CD4-positive, alpha-beta T cell treated with Interleukin-6 for 4 hours (primary cell): Measurements from ENCODE around the gene LDLRAD4.
"Not testable (repeated sequence)": the region's sequence is repeated elsewhere in the genome, so short reads cannot be mapped to it uniquely, and the experiment has no call there.

Experiments used
- DNase-seq: peaks from one replicate; pipeline ENCODE4 v3.0.0-alpha.2; 2020; ENCODE audit warnings: mixed read lengths

LDLRAD4 gene

GRCh38 chr18:13658436-13659204 lies 440.1 kb downstream of the LDLRAD4 start:
- DNase-seq, result no peak

DNA sequence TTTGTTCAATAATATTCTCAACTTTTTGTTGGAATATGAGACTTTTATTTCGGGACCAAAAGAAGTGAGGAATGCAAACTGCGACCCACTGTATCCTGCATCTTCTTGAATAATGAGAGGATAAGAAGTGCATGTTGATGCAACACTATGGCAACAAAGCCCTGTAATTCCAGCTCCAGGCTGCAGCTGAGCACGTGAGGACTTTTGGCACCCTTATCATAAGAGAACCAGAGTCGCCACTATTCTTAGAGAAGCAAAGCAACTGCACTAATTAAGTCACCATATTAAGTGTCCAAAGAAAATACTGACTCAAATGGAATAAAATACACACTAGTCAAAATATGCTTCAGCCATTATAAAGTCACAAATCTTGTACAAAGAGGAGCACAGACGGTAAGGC lies 441.9 kb downstream of the LDLRAD4 start:
- DNase-seq, result no peak

GRCh38 chr18:13661051-13661778 lies 442.7 kb downstream of the LDLRAD4 start:
- DNase-seq, result no peak

DNA sequence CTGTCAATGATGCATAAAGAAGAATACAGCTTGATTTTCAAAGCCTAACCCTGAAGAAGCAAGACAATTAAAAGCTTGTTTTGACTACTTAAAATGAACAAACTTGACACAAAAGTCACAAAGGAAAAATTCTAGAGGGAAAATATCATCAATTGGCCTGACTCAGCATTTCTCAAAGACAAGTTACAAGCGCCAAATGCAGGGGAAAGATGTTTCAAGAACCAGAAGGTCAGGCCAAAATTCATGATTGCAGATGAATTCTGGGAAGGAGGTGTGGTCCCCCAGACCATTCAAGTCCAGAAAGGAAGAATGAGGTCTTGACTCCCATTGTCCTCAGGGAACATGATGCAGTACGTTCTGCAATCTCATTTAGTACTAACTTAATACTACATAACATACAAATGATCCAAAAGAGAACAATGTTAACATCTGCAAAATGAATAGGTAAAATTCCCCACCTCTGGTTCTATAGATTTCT lies 443.3 kb downstream of the LDLRAD4 start:
- no peak for DNase-seq

- no peak for DNase-seq
Observed at GRCh38 chr18:13672657-13673056, 454.1 kb downstream of the LDLRAD4 start.

GRCh38 chr18:13676471-13676870 lies 457.9 kb downstream of the LDLRAD4 start:
- DNase-seq, result no peak

GRCh38 chr18:13677350-13677749 lies 458.8 kb downstream of the LDLRAD4 start:
- DNase-seq, result not testable (repeated sequence)

GRCh38 chr18:13680612-13681011 lies 462.1 kb downstream of the LDLRAD4 start:
- peak; percentile 6 for DNase-seq

GRCh38 chr18:13681701-13682100 lies 463.1 kb downstream of the LDLRAD4 start:
- DNase-seq, result no peak

GRCh38 chr18:13684546-13684945 lies 466.0 kb downstream of the LDLRAD4 start:
- DNase-seq, result no peak

GRCh38 chr18:13688191-13689136 lies 469.9 kb downstream of the LDLRAD4 start:
- no peak for DNase-seq

DNA sequence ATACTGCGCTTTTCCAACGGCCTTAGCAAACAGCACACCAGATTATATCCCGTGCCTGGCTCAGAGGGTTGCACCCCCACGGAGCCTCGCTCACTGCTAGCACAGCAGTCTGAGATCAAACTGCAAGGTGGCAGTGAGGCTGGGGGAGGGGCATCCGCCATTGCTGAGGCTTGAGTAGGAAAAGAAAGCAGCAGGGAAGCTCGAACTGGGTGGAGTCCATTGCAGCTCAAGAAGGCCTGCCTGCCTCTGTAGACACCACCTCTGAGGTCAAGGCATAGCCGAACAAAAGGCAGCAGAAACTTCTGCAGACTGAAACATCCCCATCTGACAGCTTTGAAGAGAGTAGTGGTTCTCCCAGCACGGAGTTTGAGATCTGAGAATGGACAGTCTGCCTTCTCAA lies 471.5 kb downstream of the LDLRAD4 start:
- not testable (repeated sequence) for DNase-seq

- DNase-seq, result not testable (repeated sequence)
Observed at GRCh38 chr18:13695337-13695736, 476.8 kb downstream of the LDLRAD4 start.

GRCh38 chr18:13696961-13697360 lies 478.4 kb downstream of the LDLRAD4 start:
- no peak for DNase-seq

GRCh38 chr18:13700153-13700552 lies 481.6 kb downstream of the LDLRAD4 start:
- DNase-seq, result no peak
